Stimulated activated CD8-positive, alpha-beta memory T cell treated with anti-CD3 and anti-CD28 coated beads, Interleukin-4, amount 100 ng/mL, for 1 hour (primary cell): ENCODE data around the gene ASCC2.
"Not testable (repeated sequence)": the region's sequence is repeated elsewhere in the genome, so short reads cannot be mapped to it uniquely, and the experiment has no call there.

Experiments
- DNase-seq, 2 donors: peaks; one replicate each; pipeline ENCODE4 v3.0.0-alpha.2; 2020; ENCODE audit warnings: low read depth in 2 of 2, low spot score in 1 of 2

Gene ASCC2

GRCh38 chr22:29756341-29756740 is 81.7 kb downstream of the ASCC2 start:
- no peak for DNase-seq

GRCh38 chr22:29755889-29756288 is 82.2 kb downstream of the ASCC2 start:
- no peak for DNase-seq

- DNase-seq = not testable (repeated sequence)
Measured at GRCh38 chr22:29754658-29755395, 83.2 kb downstream of the ASCC2 start.

- no peak for DNase-seq
Measured at GRCh38 chr22:29753808-29754657, 84.0 kb downstream of the ASCC2 start.

DNA sequence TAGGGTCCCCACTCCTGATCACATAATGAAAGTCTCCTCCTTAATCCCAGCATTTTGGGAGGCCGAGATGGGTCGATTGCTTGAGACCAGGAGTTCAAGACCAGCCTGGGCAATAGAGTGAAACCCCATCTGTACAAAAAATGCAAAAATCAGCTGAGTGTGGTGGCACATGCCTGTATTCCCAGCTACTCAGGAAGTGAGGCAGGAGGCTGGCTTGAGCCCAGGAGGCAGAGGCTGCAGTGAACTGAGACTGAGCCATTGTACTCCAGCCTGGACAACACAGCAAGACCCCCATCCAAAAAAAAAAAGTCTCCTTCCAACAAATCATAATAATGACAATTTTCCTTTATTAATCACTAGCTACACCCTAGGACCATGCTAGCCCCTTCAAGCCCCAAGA is 86.4 kb downstream of the ASCC2 start:
- no peak for DNase-seq

- DNase-seq = no peak
Measured at GRCh38 chr22:29750559-29751538, 87.2 kb downstream of the ASCC2 start.

- DNase-seq = no peak
Measured at GRCh38 chr22:29750029-29750428, 88.0 kb downstream of the ASCC2 start.

- no peak for DNase-seq
Measured at GRCh38 chr22:29748248-29748893, 89.7 kb downstream of the ASCC2 start.

GRCh38 chr22:29747832-29748231 is 90.2 kb downstream of the ASCC2 start:
- DNase-seq = no peak

- DNase-seq = no peak
Measured at GRCh38 chr22:29744902-29745301, 93.2 kb downstream of the ASCC2 start.

DNA sequence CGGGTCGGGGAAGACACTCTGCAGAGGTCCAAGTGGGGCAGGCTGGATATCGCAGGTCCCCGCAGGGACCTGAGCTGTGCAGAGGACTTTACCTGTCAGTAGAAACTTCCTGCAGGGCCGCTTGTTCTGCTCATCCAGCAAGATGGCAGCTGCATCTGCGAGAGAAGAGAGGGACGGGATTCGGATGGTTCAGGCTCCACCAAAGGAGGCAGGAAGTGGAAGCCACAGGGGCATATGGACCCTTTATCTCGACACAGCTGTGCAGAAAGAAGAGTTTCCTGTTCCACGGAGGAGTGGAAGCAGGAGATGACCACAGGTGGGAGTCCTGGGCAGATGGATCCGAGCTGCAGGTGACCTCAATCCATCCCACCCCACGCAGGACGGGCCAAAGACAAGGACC is 95.7 kb downstream of the ASCC2 start:
- DNase-seq = no peak

- DNase-seq = no peak
Measured at GRCh38 chr22:29741926-29742325, 96.1 kb downstream of the ASCC2 start.

DNA sequence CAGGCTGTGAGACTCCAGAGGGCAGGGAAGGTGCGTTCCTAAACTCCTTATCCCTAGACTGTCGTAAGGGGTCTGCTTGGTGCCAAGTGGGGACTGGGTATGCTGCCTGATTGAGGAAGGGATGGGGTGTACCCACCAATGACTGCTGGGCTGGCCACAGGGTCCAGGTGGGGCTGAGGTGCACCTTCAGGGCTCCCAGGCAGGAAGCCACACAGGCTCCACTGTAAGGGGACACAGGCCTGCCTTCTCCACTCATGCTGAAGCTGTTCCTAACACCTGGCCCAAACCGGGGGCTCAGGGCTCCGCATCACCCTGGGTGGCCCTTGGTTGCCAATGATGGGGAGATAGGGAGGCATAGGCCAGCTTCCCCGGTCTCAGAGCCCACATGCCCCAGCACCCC is 97.9 kb downstream of the ASCC2 start:
- DNase-seq = no peak

DNA sequence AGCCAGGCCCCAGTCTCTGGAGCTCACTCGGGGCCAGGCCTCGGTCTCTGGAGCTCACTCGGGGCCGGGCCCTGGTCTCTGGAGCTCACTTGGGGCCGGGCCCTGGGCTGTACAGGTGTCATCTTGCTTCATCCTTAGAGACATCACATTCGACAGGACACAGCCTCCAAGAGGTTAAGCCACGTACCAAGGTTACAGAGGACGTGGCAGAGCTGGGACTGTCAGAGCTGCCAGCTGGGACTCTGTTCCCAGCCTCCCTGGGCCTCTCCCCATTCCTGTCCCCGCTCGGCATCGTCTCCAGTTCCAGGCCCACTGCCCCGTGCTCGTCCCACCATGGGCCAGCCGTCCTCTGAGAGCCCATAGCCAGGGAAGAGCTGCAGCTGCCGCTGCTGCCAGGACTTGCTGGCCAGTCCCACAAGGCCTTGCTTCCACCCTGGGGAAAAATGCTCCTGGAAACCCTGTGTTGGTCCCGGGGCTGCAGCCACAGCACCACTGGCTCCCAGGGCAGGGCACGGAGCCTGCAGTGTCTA is 98.7 kb downstream of the ASCC2 start:
- no peak for DNase-seq
